T-helper 22 cell (primary cell): ENCODE results near the gene OR51I2.

ENCODE experiments used
- DNase-seq: peaks from one replicate; pipeline ENCODE4 v3.0.0-alpha.2; 2020; ENCODE audit warnings: low read depth

OR51I2 gene, protein sequence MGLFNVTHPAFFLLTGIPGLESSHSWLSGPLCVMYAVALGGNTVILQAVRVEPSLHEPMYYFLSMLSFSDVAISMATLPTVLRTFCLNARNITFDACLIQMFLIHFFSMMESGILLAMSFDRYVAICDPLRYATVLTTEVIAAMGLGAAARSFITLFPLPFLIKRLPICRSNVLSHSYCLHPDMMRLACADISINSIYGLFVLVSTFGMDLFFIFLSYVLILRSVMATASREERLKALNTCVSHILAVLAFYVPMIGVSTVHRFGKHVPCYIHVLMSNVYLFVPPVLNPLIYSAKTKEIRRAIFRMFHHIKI

DNA sequence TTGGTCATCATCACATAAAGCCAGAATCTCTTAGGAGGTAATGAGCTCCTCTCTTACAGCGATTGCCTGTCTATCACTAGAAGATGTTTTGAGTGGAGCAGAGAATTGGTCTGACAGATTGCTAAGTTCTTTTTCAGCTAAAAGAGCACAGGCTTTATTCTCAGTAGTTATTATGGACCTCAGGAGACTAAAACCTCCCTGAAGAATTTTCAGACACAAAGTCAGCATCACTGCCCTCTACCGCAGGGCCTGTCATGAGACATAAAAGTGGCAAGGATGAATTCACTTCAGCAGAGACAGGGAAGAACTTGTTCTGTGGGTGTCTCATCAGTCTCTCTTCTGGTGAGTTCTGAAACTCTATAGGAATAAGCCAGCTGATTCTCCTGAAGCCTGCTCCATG lies at the start of gene OR51I2:
TSS of gene OR51I2 (plus strand) at position 301 of the 400 bp plus-strand sequence. CDS start 4,166 bp downstream, outside the sequence.
- DNase-seq, result no peak

DNA sequence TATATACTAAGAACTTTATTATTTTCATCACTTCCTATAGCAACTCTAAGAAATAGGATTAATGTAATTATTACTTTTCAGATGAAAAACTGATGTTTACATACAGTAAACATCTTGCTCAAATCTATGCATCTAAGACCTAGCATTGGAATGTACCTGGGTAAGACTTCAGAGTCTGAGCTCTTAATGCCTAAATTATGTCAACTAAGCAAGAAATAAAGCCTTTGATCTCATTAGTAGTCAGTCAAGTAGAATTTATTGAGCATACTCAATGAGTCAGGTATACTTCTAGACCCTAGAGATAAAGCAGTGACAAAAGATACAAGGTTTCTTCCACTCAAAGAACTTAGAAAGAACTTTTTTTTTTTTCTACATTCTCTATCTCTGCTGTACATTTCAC lies 44.0 kb upstream of the OR51I2 start:
- no peak for DNase-seq

DNA sequence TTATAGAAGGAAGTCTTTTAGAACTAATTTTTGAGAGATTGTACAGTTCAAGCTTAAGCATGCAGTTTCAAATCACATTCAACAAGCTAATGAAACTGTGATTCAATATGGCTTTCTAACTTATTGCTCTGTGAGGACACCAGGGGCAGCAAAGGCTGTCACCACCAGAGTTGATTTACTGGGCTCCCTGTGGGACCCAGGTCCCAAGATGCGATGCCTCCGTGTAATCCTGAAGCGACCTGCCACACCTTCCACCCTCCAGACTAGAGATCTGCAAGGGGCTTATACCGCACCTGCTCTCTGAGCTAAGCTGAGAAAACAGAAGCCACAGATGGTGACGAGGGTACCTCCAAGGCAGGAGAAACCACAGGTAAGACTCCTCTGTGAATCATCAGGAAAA lies 28.1 kb upstream of the OR51I2 start:
- no peak for DNase-seq

DNA sequence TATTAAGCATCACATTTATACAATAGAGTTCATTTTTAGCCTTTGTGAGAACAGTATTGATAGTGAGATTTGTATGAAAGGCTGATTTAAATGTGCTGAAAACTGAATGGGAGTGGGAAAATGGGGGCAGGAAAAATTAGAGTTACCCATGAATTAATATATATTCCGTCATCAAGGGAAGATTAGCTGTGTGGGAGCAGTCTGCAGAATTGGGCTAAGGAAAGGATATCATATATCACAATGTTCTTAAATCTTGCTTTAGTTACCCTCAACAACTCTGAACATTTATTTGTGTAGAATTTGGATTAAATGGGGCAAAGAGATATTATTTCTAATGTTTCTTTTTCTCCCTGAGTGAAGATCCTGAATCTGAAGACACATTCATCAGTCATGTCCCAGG lies 27.3 kb upstream of the OR51I2 start, which contains the start of gene OR51Q1:
TSS of gene OR51Q1 (plus strand) at position 301 of the 400 bp plus-strand sequence. CDS start at position 391, 90 bp downstream.
- DNase-seq, result no peak

DNA sequence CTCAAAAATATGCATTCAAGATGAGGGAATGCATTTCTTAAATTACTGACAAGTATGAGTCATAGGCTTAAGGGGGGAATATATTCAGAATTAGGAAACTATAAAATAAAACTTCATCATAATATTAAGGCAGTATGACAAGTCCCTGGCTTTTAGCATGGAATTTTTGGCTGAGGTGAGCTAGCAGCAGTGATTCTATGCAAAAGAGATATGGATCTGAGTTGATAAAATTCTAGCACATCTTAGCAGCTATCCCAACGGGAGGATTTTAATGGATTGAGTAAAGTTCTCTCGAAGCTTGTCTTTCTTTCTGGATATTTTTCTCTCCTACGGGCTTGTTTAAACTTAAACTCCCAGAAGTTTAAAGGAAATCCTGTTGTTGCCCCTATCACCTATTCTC lies 26.0 kb upstream of the OR51I2 start:
- no peak for DNase-seq

DNA sequence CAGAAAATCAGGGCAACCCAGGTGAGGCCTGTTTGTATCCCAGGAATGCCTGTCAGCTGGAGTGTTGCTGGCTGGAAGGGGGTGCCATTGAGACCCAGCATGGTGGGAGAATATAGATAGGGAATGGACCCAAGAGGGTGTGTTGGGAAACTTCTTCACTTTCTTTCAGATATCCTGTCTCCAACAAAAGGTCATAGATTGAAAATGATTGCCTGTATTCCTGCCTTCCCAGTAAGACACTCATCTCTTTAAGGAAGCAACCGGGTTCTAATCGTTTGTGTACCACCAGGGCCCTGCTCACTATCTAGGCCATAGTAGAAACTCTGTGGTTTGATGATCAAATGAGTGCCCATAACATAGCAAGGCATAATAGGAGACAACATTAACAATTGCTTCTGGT lies 7.7 kb upstream of the OR51I2 start, which contains the start of gene OR51I1:
TSS of gene OR51I1 (minus strand) at position 101 of the 400 bp plus-strand sequence. CDS start at position 101, 0 bp downstream.
- no peak for DNase-seq

DNA sequence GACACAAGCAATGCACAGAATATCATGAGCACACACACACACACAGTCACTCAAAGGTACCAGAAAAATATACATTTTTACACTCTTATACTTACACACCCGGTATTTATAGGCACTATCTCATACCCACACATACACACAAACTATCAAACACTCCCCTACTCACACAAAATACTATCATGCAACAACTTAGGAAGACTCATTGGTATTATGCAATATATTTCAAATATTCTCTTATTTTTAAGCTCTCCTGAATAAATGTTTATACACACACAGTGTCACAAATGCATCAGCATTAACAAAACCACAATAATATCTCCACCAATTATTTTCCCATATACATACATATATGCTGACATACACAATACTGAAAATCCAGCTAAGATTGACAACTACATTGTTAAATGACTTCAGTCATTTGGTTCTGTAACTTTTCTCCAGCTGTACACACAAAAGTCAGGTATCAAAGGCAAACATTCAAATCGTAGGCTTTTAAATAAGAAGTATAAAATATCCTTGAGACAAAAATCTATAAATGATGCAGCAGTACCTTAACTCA lies 5.2 kb upstream of the OR51I2 start:
- DNase-seq, result no peak

DNA sequence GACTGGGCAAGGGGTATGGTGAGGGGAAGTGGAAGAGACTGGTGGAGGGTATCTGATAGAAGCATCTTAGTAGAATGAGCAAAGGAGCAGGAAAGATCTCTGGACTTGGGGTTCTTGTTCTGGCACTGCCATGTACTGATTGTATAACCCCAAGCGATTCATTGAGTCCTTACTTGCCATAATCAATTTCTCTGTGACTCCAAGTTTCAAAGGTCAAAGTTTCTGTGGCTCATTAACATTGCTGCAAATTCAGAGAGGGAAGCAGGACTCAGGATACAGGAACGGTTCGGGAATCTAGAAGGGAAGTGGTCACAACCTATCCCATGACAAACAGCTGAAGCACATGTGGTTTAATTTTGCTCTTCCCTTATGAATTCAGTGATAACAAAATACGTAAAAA lies 309 bp downstream of the OR51I2 start:
- no peak for DNase-seq

DNA sequence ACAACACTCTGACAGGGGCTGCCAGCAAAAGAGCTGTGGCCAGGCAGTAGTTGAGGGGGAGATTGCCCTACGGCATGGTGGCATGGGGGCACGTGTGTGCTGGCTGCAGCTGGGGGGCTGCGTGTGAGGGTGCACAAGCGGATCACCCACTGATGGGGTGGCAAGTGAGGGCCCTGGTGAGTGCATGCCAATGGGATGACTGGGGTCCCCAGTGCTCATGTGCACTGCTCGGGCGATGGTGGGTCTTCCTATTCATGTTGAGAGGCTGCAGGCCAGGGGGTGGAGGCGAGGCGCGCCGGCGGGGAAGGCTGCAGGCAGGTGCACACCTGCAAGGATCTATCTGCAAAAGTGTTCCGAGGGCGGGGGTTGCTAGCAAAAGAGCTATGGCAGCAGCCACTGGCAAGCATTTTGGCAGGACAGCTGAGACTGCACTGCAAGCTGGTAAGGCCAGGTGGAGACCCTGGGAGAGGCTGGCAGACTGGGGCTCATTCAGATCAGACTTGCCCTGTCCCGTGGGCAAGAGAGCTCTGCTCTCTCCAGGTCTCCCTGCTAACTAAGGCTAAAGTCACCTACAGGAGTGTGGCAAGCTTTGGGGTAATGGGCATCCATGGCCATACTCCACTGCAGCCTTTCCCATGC lies 12.0 kb downstream of the OR51I2 start:
- DNase-seq, result no peak

DNA sequence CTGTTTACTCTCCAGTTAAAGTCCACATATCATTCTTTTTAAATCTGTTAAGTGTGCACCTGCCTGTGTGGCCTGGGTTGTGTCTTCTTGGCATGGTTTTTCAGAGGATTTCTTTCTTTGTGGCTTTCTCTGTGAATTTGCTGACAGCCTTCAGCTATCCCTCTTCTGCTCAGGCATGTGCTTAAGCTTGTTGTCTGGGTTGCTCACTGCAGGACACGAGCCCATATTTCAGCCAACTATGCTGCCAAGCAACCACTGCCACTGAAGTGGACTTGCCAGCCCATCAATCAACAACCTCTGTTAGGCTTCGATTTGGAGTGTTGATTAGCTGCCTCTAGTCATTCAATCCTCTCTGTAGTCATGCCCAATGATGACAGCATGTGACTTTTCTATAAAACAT lies 18.4 kb downstream of the OR51I2 start:
- no peak for DNase-seq

DNA sequence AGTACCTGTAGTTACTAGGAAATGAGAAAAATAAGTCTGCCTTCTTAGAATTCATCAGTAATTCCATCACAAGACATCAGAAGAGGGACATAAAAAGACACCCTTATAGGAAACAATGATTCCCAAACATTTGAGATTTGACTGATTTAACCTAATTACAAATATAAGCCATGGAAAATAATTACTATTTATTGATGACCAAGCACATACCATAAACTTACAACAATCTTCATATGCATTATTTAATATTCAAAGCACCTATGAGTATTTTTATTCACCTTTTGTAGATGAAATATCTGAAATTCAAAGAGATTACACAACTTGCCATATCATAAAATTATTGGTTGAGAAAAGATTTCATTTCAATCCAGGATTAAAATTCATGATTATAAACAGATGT lies 24.8 kb downstream of the OR51I2 start:
- no peak for DNase-seq

DNA sequence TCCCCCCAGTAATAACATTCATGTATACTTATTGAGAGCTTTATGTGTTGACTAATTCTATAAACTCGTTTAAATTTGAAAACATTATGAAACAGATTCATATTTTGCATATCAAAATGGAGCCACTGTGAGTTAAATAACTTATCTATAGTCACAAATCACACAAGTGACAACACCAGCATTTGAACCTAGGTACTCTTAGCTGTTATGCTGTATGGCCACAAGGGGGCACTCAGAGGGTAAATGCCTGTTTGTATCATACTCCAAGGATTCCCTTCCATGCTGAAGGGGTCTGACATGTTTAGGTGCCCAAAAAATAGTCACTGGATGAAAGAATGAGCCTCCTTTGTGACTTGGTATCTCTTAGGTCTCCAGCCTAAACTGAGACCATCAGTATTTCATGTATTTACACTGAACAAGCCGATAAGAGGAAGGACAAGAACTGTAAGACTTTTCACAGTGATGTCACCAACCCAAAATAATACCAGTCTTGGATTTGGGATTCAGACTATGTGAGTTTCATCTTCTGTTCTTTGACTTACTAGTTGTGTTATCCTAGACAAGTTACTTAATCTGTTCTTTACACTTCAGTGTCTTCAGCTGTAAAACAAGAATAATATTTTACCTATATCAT lies 27.2 kb downstream of the OR51I2 start:
- no peak for DNase-seq

DNA sequence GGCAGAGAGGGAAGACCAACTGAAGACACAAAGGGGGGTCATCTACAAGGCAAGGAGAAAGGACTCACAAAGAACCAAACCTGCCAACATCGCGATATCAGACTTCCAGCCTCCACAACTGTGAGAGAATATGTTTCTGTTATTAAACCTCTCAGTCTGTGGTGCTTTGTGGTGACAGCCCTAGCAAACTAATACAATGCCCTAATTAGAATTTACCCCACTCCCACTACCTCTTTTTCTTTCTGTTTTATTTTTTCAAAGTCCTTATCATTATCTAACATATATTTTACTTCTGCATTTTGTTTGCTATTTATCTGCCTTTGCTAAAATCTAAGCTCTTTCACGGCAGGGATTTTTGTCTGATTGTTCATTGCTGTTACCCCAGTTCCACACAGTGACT lies 36.9 kb downstream of the OR51I2 start:
- no peak for DNase-seq

DNA sequence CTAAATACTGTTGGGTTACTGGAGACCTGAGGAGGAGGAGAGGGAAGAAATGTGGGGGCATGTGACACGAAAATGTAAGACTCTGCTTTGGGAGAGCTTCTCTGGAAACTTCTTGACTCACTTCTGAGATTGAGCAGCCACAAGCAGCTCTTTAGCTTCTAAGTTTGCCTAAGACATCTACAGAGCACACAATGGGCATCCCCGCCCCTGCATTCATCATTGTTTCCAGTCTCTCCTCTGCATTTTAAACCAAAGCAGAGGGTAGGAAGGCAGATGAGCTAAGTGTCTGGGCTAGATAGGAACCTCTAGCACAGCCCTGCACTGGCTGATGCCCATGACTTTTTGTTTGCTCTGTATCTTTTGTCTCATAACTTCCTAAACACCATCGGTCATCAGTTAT lies 37.3 kb downstream of the OR51I2 start:
- DNase-seq, result no peak

DNA sequence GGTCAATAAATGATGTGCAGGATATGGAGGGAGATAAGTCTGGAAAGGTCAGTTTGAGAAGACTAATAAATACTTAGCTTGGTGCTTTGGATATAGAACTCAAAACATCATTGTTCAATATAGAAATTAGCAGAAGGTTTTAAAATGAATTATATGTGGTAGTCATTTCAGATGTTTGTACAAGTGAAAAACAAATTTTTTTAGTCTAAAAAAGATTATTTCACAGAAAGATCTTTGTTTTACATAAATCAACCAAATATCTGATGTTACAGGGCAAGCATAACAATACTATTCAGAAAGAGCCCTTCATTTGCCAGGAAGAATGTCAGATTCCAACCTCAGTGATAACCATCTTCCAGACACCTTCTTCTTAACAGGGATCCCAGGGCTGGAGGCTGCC lies 39.3 kb downstream of the OR51I2 start, which contains the start of gene OR52D1:
TSS of gene OR52D1 (plus strand) at position 301 of the 400 bp plus-strand sequence. CDS start at position 323, 22 bp downstream.
- DNase-seq, result no peak

DNA sequence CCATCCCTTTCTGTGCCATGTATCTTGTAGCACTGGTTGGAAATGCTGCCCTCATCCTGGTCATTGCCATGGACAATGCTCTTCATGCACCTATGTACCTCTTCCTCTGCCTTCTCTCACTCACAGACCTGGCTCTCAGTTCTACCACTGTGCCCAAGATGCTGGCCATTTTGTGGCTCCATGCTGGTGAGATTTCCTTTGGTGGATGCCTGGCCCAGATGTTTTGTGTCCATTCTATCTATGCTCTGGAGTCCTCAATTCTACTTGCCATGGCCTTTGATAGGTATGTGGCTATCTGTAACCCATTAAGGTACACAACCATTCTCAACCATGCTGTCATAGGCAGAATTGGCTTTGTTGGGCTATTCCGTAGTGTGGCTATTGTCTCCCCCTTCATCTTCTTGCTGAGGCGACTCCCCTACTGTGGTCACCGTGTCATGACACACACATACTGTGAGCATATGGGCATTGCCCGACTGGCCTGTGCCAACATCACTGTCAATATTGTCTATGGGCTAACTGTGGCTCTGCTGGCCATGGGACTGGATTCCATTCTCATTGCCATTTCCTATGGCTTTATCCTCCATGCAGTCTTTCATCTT lies 39.8 kb downstream of the OR51I2 start:
- DNase-seq, result no peak

DNA sequence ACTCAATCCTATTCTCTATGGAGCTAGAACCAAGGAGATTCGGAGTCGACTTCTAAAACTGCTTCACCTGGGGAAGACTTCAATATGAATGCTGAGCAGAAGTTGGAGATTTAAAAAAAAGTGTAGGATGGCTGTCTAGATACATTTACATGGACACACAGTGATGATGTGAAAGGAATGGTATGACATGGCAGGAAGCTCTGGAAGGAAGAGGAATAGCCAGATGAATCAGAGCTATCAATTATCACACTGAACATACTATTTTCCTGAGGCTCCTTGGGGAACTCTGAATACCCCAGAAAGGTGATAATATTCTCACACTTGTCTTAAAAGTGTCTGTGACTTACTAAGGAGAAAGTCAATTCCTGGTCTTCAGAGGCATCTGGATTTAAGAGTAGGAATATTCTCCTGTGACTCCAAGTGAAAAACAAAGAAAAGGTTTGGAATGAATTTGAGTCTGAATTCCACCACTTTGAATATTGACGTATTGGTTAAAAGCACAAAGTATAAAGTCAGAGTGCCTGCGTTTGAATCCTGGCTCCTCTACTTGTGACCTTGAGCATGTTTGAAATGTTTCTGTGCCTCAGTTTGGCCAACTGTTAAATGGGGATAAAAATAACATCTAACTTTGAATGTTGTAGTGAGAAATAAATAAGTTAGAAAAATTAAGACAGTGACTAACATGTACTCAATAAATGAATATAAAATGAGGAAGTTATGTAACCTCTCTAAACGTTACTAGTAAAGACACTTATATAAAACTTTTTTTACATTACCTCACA lies 40.6 kb downstream of the OR51I2 start:
- no peak for DNase-seq

DNA sequence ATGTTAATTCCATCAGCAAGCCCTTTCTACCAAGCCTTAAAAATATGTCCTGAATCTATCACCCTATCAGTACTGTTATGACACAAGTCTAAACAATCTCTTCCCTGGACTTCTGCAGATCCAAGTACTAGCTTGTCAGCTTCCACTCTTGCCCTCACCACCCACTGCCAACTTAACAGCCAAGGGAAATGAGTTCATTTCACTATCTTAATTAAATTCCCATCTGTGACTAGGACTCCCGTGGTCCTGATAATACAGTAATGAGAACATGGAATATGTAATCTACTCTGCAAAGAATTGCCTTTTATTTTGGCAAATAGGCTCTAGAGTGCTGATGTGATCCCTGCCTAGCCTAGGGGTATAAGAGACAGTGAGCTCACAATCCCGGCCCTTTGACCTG lies 50.5 kb downstream of the OR51I2 start:
- no peak for DNase-seq

DNA sequence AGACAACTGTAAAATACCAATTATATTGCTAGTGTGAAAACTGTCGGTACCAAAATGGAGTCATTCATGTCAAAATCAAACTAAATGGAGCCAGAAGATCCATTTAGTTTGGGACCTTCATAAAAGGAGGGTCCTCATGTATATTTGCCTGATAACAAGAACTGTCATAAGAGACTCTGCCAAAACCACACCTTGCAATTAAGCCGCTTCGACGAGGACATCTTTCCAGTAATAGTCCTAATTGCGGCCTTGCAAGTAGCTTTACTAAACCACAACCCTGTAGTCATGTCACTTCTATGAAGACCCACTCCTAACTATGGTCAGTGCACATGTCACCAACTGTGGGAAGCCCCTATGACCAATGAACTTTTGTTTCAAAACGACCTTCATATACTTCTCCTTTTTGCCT lies 51.3 kb downstream of the OR51I2 start:
- DNase-seq, result no peak

DNA sequence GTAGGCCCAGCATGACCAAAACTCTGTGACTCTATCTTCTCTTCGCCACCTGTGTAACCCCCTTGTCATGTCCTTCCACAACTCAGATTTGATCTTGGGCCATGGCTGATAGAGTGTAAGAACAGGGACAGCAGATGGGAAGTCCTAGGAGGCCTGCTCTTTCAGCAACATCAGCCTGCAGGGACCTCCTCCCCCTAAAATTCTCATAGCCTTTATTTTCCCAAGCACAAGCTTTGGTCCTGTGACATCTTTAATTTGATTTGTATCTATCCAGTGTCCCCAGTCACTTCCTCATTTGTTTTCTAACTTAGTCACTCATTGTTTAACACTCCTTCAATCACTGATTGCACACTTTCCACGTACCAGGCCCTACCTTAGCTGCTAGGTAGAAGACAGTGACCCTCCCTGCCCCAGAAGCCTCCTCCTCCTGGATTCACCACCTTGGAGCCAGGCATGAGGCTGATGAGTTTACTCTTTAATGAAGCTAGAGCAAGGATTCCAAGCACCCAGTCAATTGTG lies 55.3 kb downstream of the OR51I2 start:
- no peak for DNase-seq

DNA sequence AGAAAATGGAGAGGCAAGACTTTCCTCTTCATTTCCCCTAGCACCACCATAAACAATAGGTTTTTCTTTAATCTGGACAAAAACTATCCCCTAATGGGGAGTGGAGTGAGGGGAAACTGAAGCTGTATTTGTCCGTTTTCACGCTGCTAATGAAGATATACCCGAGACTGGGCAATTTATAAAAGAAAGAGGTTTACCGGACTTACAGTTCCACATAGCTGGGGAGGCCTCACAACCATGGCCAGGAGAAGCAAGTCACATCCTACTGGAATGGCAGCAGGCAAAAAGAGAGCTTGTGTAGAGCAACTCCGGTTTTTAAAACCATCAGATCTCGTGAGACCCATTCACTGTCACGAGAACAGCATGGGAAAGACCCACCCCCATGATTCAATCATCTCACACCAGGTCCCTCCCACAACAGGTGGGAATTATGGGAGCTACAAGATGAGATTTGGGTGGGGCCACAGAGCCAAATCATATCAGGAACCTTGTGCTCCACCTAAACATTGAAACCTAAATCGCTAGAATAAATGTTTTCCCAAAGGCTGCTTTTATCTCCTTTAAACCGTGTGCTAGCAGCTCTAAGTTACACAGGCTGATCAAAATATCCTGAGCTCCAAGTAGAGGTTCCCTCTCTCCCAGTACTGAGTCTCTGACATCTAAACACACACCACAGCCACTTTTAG lies 56.4 kb downstream of the OR51I2 start:
- no peak for DNase-seq
